Common myeloid progenitor, CD34-positive (primary cell): ENCODE data around the gene JUP.

Source experiments
- CTCF ChIA-PET: fragments of 350-600 bp; sonication (Branson Sonifier 250); formaldehyde crosslinking; loops from one replicate; lab custom pipeline; 2021; ENCODE audit warnings: antibody characterized with exemption; lab: Charles Lee
- POLR2A ChIA-PET: fragments of 350-600 bp; sonication (Branson Sonifier 250); formaldehyde crosslinking; loops from one replicate; lab custom pipeline; 2021; ENCODE audit warnings: antibody characterized with exemption; lab: Charles Lee
- DNase-seq, 3 donors: peaks; one replicate each; pipeline versions ENCODE4 v3.0.0 to v3.0.0-alpha.2; 2013
- H3K27ac ChIP-seq, 2 experiments: 1 replicate in 1 of 2; 2 replicates in 1 of 2; pipeline ENCODE4 v1.7.0; 2013; ENCODE audit warnings: inconsistent platforms in 2 of 2, low read length in 2 of 2, mild to moderate bottlenecking in 2 of 2, low read depth in 1 of 2, moderate library complexity in 1 of 2; ENCODE audit not compliant: severe bottlenecking in 2 of 2, insufficient read depth in 1 of 2, poor library complexity in 1 of 2
- H3K27me3 ChIP-seq, 5 experiments: replicated peaks in 2 of 5; 1 replicate in 3 of 5; 2 replicates in 2 of 5; pipeline versions ENCODE4 v1.6.1 to v1.7.0; 2013; ENCODE audit warnings: low read length in 4 of 5, mild to moderate bottlenecking in 2 of 5, moderate library complexity in 2 of 5, inconsistent platforms in 1 of 5; ENCODE audit not compliant: insufficient read depth in 5 of 5, control insufficient read depth in 4 of 5
- H3K36me3 ChIP-seq, 4 experiments: 1 replicate in 2 of 4; 2 replicates in 2 of 4; pipeline versions ENCODE4 v1.6.1 to v1.7.0; 2013; ENCODE audit warnings: low read length in 3 of 4, control low read depth in 1 of 4, mild to moderate bottlenecking in 1 of 4; ENCODE audit not compliant: control insufficient read depth in 4 of 4, insufficient read depth in 4 of 4
- H3K4me1 ChIP-seq, 4 experiments: 1 replicate in 3 of 4; 2 replicates in 1 of 4; pipeline versions ENCODE4 v1.6.1 to v1.7.1; 2013; ENCODE audit warnings: low read length in 3 of 4, mild to moderate bottlenecking in 3 of 4, control low read depth in 1 of 4, inconsistent platforms in 1 of 4, moderate library complexity in 1 of 4; ENCODE audit not compliant: control insufficient read depth in 4 of 4, insufficient read depth in 4 of 4; ENCODE audit errors: control extremely low read depth in 1 of 4
- H3K4me3 ChIP-seq, 7 experiments: 1 replicate in 4 of 7; 2 replicates in 3 of 7; pipeline versions ENCODE4 v1.5.1 to v1.7.0; 2013; ENCODE audit warnings: mild to moderate bottlenecking in 7 of 7, low read length in 6 of 7, moderate library complexity in 6 of 7, inconsistent platforms in 2 of 7, low read depth in 2 of 7, control low read depth in 1 of 7; ENCODE audit not compliant: insufficient read depth in 4 of 7, control insufficient read depth in 1 of 7; ENCODE audit errors: extremely low read depth in 1 of 7
- H3K9me3 ChIP-seq, 5 experiments: 1 replicate in 4 of 5; 2 replicates in 1 of 5; pipeline versions ENCODE4 v1.6.1 to v1.7.1; 2013; ENCODE audit warnings: low read length in 4 of 5, mild to moderate bottlenecking in 2 of 5, inconsistent platforms in 1 of 5, low read depth in 1 of 5, moderate library complexity in 1 of 5; ENCODE audit not compliant: control insufficient read depth in 4 of 5, insufficient read depth in 2 of 5; ENCODE audit errors: control extremely low read depth in 1 of 5
- WGBS: methylation state at CpG from one replicate; pipeline ENCODE4 v1.1.5; 2013; ENCODE audit not compliant: insufficient coverage; 5-methylcytosine and 5-hydroxymethylcytosine counted together

The JUP gene

GRCh38 chr17:41810659-41811548, 24.4 kb upstream of the JUP start:
- no peak for DNase-seq
- WGBS: 36% methylated on average over 51 of the region's 58 CpGs

GRCh38 chr17:41806685-41807445, 20.4 kb upstream of the JUP start:
- H3K4me3 ChIP-seq: no peak overlapping the region
- DNase-seq: no peak
- peaks cover 0 to 2% (median 0%) of the 10 kb centered on the region in 4 experiments for H3K36me3 ChIP-seq
- ChIA-PET CTCF (interaction anchor here (0.8 to 2.0 kb wide), 4 partner anchors 8 to 70 kb away, joined by 3 to 5 read pairs (median 3); no protein-coding TSS in a partner anchor), POLR2A (interaction anchor here (1.1 kb wide), 1 partner anchor 22 kb away, joined by 5 read pairs; no protein-coding TSS in a partner anchor)
- H3K4me1 ChIP-seq: peaks cover 0 to 26% (median 23%) of the 10 kb centered on the region in 4 experiments
- H3K27me3 ChIP-seq: peaks cover 0 to 5% (median 0%) of the 10 kb centered on the region in 5 experiments
- no peak overlapping the region for H3K27ac ChIP-seq
- 99% methylated on average over 7 of the region's 8 CpGs for WGBS
- H3K9me3 ChIP-seq: no peaks in the 10 kb centered on the region

More at GRCh38 chr17:41810659-41811548, 24.4 kb upstream of the JUP start:
- Histone ChIP-seq H3K4me1 (peaks cover 0 to 25% (median 19%) of the 10 kb centered on the region in 4 experiments), H3K27ac (no peak overlapping the region), H3K36me3 (peaks cover 0 to 2% (median 0%) of the 10 kb centered on the region in 4 experiments), H3K4me3 (peak overlapping the region; percentile 46 to 86 (median 73)), H3K27me3 (peaks cover 0 to 8% (median 0%) of the 10 kb centered on the region in 5 experiments), H3K9me3 (no peaks in the 10 kb centered on the region)
- ChIA-PET CTCF (interaction anchor here (0.9 to 4.8 kb wide), 15 partner anchors 9 to 104 kb away, joined by 3 to 16 read pairs (median 4); no protein-coding TSS in a partner anchor), POLR2A (interaction anchor here (0.6 to 1.0 kb wide), 3 partner anchors 24 to 76 kb away, joined by 3 to 4 read pairs (median 3); partner anchors contain the start of gene JUP)

GRCh38 chr17:41803049-41804020, 16.8 kb upstream of the JUP start:
- Histone ChIP-seq H3K27me3 (no peaks in the 10 kb centered on the region), H3K27ac (no peak overlapping the region), H3K4me1 (peaks cover 0 to 16% (median 12%) of the 10 kb centered on the region in 4 experiments), H3K36me3 (peaks cover 0 to 2% (median 0%) of the 10 kb centered on the region in 4 experiments), H3K4me3 (peak overlapping the region in 1 of 7 experiments; percentile 17), H3K9me3 (no peaks in the 10 kb centered on the region)
- 61% methylated on average over 19 of the region's 24 CpGs for WGBS
- DNase-seq: peak; percentile 64 to 81 (median 80)
- CTCF ChIA-PET: interaction anchor here (1.5 to 5.5 kb wide), 7 partner anchors 11 to 66 kb away, joined by 5 to 42 read pairs (median 12); partner anchors contain the start of gene JUP
- POLR2A ChIA-PET: interaction anchor here (0.6 to 0.7 kb wide), 2 partner anchors 14 to 17 kb away, joined by 3 to 4 read pairs; partner anchors contain the start of gene JUP

- Histone ChIP-seq H3K27me3 (no peaks in the 10 kb centered on the region), H3K4me1 (peaks cover 0 to 16% (median 12%) of the 10 kb centered on the region in 4 experiments), H3K36me3 (no peaks in the 10 kb centered on the region), H3K4me3 (no peak overlapping the region), H3K27ac (no peak overlapping the region), H3K9me3 (no peaks in the 10 kb centered on the region)
- POLR2A ChIA-PET: interaction anchor here (0.6 to 1.1 kb wide), 3 partner anchors 15 to 64 kb away, joined by 3 to 4 read pairs (median 3); partner anchors contain the start of gene JUP
- WGBS: 34% methylated on average over 4 of the region's 14 CpGs
- DNase-seq: peak; percentile 60 to 72 (median 64)
- CTCF ChIA-PET: interaction anchor here (0.5 to 5.5 kb wide), 28 partner anchors 9 to 115 kb away, joined by 3 to 42 read pairs (median 6); partner anchors contain the start of genes JUP and P3H4
Observed at GRCh38 chr17:41801374-41802271, 15.1 kb upstream of the JUP start.

GRCh38 chr17:41800601-41801373, 14.3 kb upstream of the JUP start:
- H3K27ac ChIP-seq: no peak overlapping the region
- POLR2A ChIA-PET: interaction anchor here (0.6 to 1.1 kb wide), 4 partner anchors 14 to 63 kb away, joined by 3 to 4 read pairs (median 3); partner anchors contain the start of gene JUP
- DNase-seq: no peak
- H3K36me3 ChIP-seq: no peaks in the 10 kb centered on the region
- no peaks in the 10 kb centered on the region for H3K9me3 ChIP-seq
- CTCF ChIA-PET: interaction anchor here (0.8 to 5.5 kb wide), 20 partner anchors 9 to 116 kb away, joined by 3 to 42 read pairs (median 8); partner anchors contain the start of genes JUP and P3H4
- peaks cover 0 to 16% (median 12%) of the 10 kb centered on the region in 4 experiments for H3K4me1 ChIP-seq
- H3K27me3 ChIP-seq: no peaks in the 10 kb centered on the region
- WGBS: 90% methylated on average over 8 of the region's 18 CpGs
- no peak overlapping the region for H3K4me3 ChIP-seq
